ENCODE results near the gene SNED1. TPM values are rescaled to one million over a fixed set of nuclear protein-coding genes. Genes with fewer than 3 reads are reported as not detected.

Gene SNED1
- total and polyA plus RNA-seq, 9 of the 15 experiments (the other 6 are each of a cell fraction or from before 2014, with no cell fraction given) = 0.03 to 0.07 (median 0.05) TPM; not detected in 5

GRCh38 chr2:241000831-241001321 is 2.5 kb downstream of the SNED1 start:
- BruUV-seq (replicated peaks) = no TSS peak
- TF ChIP-seq CBX3 (IDR thresholded peaks at IDR 0.05; ENCODE audit: borderline replicate concordance in 1 of 2, low read length in 2 of 2) (no peak), ZNF512 (tag; IDR thresholded peaks at IDR 0.05) (no peak), KLF1 (tag; IDR thresholded peaks at IDR 0.05) (no peak), JUNB (CRISPR knock-in tag; conservative IDR thresholded peaks at IDR 0.05) (no peak)
- DNase-seq (ENCODE audit: extremely low read depth in 1 of 4, low spot score in 3 of 4) = no peak

More at GRCh38 chr2:241000831-241001321, 2.5 kb downstream of the SNED1 start:
- H4K20me1 ChIP-seq (replicated peaks; ENCODE audit: control insufficient read depth, insufficient read depth, low read length) = no peaks in the 10 kb centered on the region; the same call in none of the 2 replicates
- H3K4me1 ChIP-seq (replicated peaks in 1 of 2; ENCODE audit: control insufficient read depth in 2 of 2, insufficient read depth in 2 of 2, low read length in 2 of 2) = peaks cover 0 to 31% of the 10 kb centered on the region in 2 experiments; a peak in 2 of 5 replicates
- WGBS (ENCODE audit: insufficient coverage, low coverage, missing lambda C conversion rate) = 3% methylated on average over 6 of the region's 9 CpGs
- no peak for ATAC-seq
- FAIRE-seq = no peak
- POLR2A ChIA-PET = no interaction called here
- H3K79me2 ChIP-seq (ENCODE audit: control insufficient read depth, insufficient read depth, low read length) = no peaks in the 10 kb centered on the region
- CTCF ChIA-PET (ENCODE audit: low intra/inter-chr PET ratio) = no interaction called here
- no peaks in the 10 kb centered on the region for H3K36me3 ChIP-seq (ENCODE audit: control insufficient read depth, insufficient read depth, low read length)
- no peaks in the 10 kb centered on the region for H3K9me1 ChIP-seq (ENCODE audit: control insufficient read depth, insufficient read depth, low read length)
- intact Hi-C loops (cut with micrococcal nuclease) = no loop called here
- in situ Hi-C loops (cut with MboI) = no loop called here
- no peak overlapping the region for H3K9ac ChIP-seq (ENCODE audit: insufficient read depth in 1 of 2, low read depth in 2 of 2, low read length in 2 of 2)
- peaks cover 0 to 24% of the 10 kb centered on the region in 2 experiments; a peak in 2 of 5 replicates for H3K27me3 ChIP-seq (ENCODE audit: control insufficient read depth in 2 of 2, insufficient read depth in 2 of 2, low read length in 2 of 2)
- H3K9me3 ChIP-seq (replicated peaks; ENCODE audit: control insufficient read depth, insufficient read depth, low read depth, low read length) = no peaks in the 10 kb centered on the region
- no peak overlapping the region for H3K4me2 ChIP-seq (ENCODE audit: insufficient read depth, low read length)
- no peak overlapping the region for H3K27ac ChIP-seq (ENCODE audit: extremely low read depth, low read depth, low read length)
- no peak overlapping the region for H2AFZ ChIP-seq (ENCODE audit: low read depth, low read length)
- no peak overlapping the region for H3K4me3 ChIP-seq
